GM13976 (cell line): ENCODE measurements around the gene FTCD.
A peak's percentile ranks its signal among the peaks of the same experiment; 100 is the strongest.
"Not testable (repeated sequence)": the region's sequence is repeated elsewhere in the genome, so short reads cannot be mapped to it uniquely, and the experiment has no call there.

ENCODE experiments used
- DNase-seq: peaks from one replicate; pipeline ENCODE4 v3.0.0; 2012; ENCODE audit warnings: low spot score
- in situ Hi-C: fragments of 300-500 bp; cut with MboI; formaldehyde crosslinking; loops from one replicate; pipeline ENCODE4 v1.12.0; 2022; ENCODE audit warnings: low sequenced_read_pairs, mixed read lengths, inconsistent platforms; ENCODE audit not compliant: unreplicated experiment
- TF ChIP-seq, protein P1 (sequence below): IDR thresholded peaks from 2 replicates; pipeline ENCODE4 v1.5.1; 2012; ENCODE audit warnings: borderline replicate concordance, mild to moderate bottlenecking; ENCODE audit not compliant: insufficient read depth; ENCODE audit errors: extremely low read depth, missing control alignments, control extremely low read depth

The FTCD gene

DNA sequence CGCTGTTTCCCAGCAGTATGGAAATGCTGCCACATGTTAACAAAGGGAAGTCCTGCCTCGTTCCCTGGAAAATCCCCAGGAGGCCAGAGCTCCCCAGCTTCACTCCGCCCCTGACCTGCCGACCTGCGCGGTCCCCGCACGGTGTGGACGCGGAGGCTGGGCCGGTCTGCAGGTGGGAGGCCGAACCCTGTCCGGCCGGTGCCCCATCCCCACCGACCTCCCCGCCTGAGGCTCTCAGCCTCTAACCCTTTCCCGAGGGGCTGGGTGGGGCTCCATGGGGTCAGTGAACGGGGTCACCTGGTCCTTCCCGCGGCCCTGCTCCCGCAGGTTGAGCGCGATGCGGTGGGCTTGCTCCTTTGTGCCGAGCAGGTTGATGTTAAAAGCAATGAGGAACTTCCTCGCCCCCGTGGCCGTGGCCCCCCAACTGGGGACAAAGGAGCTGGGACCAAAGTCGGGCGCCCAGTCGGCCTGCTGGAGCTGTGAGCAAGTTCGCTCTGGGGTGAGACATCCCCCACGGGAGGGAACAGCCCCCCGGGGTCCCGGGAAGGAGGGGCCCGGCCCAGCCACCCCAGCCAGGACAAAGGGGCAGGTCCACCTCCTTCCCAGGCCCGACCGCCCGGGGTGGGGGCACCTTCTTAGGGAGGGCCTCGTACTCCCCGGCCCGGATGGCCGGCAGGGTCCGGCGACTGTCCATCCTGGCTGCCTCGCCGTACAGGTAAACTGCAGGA is 4.0 kb downstream of the FTCD start:
- in situ Hi-C loops = no loop called here
- TF ChIP-seq, protein P1, sequence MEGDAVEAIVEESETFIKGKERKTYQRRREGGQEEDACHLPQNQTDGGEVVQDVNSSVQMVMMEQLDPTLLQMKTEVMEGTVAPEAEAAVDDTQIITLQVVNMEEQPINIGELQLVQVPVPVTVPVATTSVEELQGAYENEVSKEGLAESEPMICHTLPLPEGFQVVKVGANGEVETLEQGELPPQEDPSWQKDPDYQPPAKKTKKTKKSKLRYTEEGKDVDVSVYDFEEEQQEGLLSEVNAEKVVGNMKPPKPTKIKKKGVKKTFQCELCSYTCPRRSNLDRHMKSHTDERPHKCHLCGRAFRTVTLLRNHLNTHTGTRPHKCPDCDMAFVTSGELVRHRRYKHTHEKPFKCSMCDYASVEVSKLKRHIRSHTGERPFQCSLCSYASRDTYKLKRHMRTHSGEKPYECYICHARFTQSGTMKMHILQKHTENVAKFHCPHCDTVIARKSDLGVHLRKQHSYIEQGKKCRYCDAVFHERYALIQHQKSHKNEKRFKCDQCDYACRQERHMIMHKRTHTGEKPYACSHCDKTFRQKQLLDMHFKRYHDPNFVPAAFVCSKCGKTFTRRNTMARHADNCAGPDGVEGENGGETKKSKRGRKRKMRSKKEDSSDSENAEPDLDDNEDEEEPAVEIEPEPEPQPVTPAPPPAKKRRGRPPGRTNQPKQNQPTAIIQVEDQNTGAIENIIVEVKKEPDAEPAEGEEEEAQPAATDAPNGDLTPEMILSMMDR = no peak
- no peak for DNase-seq

DNA sequence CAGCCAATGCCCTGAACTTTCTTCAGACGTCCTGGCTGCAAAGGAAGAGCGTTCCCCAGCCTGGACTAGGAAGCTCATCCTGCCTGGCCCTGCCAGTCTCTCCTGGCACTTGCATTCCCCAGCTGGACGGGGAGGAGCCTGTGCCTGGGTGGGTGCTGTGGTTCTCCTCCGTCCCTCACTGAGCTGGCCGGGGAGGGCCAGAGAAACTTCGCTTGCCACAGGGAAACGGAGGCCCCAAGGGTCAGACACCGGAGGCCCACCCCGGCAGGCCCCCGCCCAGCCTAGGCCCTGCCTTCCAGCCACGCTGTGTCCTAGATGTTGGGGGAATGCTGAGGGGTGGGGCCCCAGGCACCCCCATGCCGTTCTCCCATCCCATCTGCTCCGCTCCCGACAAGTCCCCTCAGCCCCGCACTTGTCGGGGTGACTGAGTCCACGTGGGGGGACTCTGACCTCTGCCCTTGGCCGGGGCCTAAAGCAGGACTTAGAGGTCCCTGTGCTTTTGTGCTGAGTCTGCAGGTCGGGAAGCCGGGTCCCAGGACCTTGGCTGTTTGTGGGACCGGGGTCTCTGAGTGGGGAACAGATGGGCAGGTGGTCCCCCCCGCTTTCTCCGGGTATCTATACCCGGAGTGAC is 4.8 kb downstream of the FTCD start:
- TF ChIP-seq, protein P1 = no peak
- in situ Hi-C loops = no loop called here
- no peak for DNase-seq

DNA sequence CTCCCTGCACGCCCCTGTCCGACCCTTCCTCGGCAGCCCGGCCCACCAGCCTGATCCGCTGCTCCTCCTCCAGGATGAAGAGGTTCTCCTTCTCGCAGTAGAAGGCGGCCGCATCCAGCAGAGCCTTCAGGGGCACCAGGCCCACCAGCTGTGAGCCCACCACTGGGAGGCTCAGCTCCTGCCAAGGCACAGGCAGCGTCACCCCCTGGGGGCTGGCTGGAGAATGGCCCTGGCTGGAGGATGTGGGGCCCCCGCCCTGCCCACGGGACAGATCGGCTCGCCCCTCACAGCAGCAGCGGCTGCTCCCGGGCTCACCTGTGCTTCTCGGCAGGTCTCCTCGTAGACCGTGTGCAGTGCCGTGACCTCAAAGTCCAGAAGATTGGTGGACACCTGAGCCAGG is 5.3 kb downstream of the FTCD start:
- DNase-seq = no peak
- TF ChIP-seq, protein P1 = no peak
- in situ Hi-C loops = no loop called here

DNA sequence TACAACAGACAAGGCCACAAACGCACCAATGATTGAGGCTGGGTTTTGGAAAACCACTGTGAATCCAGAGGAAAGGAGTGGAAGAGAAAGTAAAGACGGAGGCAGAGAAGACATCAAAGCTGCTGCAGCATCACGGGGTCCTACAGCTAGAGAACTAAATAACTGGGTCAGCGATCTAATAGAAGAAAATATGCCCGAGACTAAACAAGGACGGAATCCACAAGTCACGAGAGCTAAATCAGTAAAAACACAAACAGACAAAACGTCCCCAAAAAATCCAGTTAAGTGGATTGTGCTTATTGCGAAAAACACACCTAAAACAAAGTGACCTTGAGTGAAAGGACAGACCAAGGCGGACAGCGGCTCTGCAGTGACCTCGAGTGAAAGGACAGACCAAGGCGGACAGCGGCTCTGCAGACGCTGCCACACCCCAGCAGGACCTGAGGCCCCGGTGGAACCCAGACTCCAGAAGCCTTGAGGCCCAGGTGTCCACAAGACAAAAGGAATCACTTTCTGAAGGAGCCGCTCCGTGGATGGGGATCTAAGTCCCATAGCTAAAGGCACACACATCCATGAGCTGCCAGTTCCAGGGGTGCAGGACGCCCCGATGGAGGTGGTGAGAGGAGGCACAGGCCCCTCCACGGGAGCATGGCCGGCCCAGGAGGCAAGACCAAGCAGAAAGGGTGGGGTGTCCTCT is 6.0 kb downstream of the FTCD start:
- no peak for DNase-seq
- in situ Hi-C loops = no loop called here
- TF ChIP-seq, protein P1 = no peak

DNA sequence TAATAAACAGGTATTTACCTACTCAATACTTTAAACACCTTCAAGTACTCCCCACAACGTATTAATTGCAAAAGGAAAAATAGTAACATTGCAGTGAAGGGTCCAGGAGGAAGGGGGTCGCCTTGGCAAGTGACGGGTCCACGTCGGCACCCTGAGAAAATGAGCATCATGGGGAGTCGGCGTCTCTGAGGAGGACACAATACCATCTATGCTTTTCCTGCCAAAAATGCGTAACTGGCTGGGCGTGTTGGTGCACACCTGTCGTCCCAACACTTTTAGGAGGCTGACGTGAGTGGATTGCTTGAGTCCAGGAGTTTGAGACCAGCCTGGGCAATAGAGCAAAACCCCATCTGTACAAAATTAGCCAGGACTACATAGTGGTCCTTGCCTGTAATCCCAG is 7.3 kb downstream of the FTCD start:
- in situ Hi-C loops = no loop called here
- TF ChIP-seq, protein P1 = no peak
- no peak for DNase-seq

DNA sequence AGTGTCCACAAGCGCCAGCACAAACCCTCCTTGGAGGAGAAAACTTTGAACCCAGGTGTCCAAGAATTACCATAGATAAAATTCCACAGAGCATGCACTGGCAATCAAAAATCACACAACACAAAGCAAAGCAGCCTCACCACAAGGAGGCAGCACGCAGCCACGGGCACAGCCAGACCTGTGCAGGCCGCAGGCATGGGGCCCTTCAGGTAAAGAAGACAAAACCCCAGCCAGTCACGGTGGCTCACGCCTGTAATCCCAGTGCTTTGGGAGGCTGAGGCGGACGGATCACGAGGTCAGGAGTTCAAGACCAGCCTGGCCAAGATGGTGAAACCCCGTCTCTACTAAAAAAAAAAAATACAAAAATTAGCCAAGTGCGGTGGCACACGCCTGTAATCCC is 8.0 kb downstream of the FTCD start:
- in situ Hi-C loops = not testable (repeated sequence)

More for the DNA sequence above, 8.0 kb downstream of the FTCD start:
- DNase-seq = peak; percentile 75
- TF ChIP-seq, protein P1 = peak; percentile 73
